MM.1S (cell line): Measurements from ENCODE around the gene SYT3.

Experiments used
- EZH2 ChIP-seq: fragments of 300-600 bp; sonication (generic); optimal IDR thresholded peaks from 2 replicates; pipeline ENCODE3; 2017; ENCODE audit warnings: low read depth, mild to moderate bottlenecking, antibody characterized with exemption, low read length, mixed read lengths
- TF ChIP-seq, protein P1 (sequence below): fragments of 300-600 bp; sonication (generic); IDR thresholded peaks from 2 replicates; pipeline ENCODE4 v1.5.1; 2016; ENCODE audit warnings: antibody characterized with exemption, low read length, mixed read lengths

DNA sequence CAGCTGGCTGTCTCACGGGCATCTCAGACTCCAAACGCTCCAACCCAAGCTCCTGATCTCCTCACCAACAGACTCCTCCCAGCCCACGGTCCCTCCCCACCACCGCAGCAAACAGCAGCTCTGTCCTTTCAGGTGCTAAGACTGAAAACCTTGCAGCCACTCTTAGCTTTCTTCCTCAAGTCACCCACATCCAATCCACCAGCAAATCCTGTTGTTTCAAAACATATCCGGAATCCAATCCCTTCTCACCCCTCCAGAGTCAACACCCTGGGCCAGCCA is 30.4 kb upstream of the SYT3 start:
- TF ChIP-seq, protein P1, sequence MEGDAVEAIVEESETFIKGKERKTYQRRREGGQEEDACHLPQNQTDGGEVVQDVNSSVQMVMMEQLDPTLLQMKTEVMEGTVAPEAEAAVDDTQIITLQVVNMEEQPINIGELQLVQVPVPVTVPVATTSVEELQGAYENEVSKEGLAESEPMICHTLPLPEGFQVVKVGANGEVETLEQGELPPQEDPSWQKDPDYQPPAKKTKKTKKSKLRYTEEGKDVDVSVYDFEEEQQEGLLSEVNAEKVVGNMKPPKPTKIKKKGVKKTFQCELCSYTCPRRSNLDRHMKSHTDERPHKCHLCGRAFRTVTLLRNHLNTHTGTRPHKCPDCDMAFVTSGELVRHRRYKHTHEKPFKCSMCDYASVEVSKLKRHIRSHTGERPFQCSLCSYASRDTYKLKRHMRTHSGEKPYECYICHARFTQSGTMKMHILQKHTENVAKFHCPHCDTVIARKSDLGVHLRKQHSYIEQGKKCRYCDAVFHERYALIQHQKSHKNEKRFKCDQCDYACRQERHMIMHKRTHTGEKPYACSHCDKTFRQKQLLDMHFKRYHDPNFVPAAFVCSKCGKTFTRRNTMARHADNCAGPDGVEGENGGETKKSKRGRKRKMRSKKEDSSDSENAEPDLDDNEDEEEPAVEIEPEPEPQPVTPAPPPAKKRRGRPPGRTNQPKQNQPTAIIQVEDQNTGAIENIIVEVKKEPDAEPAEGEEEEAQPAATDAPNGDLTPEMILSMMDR: no peak
- no peak for TF ChIP-seq EZH2
